ENCODE data around the gene STK17A.

Gene STK17A

DNA sequence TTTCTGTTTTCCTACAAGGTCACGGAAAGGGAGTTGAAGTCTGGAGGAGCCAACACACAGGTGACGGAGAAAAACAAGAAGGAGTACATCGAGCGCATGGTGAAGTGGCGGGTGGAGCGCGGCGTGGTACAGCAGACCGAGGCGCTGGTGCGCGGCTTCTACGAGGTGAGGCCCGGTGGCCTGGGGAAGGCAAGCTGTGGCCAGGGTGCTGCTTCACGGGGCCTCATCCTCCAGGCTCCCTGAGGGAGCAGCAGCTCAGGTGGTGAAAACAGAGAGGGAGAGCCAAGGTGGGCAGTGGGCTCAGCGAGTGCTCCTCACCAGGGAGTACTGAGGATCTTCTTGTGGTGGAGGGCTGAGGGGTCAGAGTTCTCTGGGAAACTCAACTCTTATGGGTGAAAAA is 32.5 kb upstream of the STK17A start:
- Histone ChIP-seq H3K27ac (ENCODE audit: low read depth, low read length) (no peak overlapping the region), H3K9me3 (ENCODE audit: control insufficient read depth, insufficient read depth, low read depth, low read length) (no peaks in the 10 kb centered on the region), H3K36me3 (ENCODE audit: control insufficient read depth, insufficient read depth, low read length) (no peaks in the 10 kb centered on the region), H3K4me1 (ENCODE audit: control insufficient read depth, insufficient read depth, low read length) (peaks cover 2% of the 10 kb centered on the region; the same call in 1 of the 2 replicates), H3K4me3 (ENCODE audit: low read depth, low read length) (no peak overlapping the region), H3K9ac (ENCODE audit: low read length) (no peak overlapping the region), H3K27me3 (ENCODE audit: control insufficient read depth, insufficient read depth, low read length) (no peaks in the 10 kb centered on the region)

GRCh38 chr7:43552122-43552521 is 30.8 kb upstream of the STK17A start:
- Histone ChIP-seq H3K4me3 (ENCODE audit: low read depth, low read length) (no peak overlapping the region), H3K27me3 (ENCODE audit: control insufficient read depth, insufficient read depth, low read length) (no peaks in the 10 kb centered on the region), H3K9ac (ENCODE audit: low read length) (no peak overlapping the region), H3K27ac (ENCODE audit: low read depth, low read length) (no peak overlapping the region), H3K4me1 (ENCODE audit: control insufficient read depth, insufficient read depth, low read length) (peaks cover 10% of the 10 kb centered on the region; the same call in 1 of the 2 replicates), H3K9me3 (ENCODE audit: control insufficient read depth, insufficient read depth, low read depth, low read length) (no peaks in the 10 kb centered on the region), H3K36me3 (ENCODE audit: control insufficient read depth, insufficient read depth, low read length) (no peaks in the 10 kb centered on the region)

DNA sequence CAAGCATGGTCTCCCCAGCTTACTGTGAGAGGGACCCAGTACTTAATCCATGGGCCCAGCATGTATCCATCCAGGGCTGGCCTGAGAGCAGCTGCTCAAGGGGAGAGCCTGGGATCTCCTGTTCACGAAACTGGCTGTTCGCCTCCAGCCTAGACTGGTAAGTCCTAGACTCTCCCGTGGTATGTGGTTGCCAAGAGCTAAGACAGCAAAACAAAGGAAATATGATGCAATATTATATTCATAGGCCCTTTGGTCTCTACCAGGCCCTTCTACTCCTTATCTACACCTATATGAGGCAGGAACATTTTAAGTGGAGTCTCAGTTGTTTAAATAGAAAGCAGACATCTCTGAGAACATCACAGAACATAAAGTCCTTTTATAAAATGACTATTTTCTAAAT is 28.9 kb upstream of the STK17A start:
- Histone ChIP-seq H3K9me3 (ENCODE audit: control insufficient read depth, insufficient read depth, low read depth, low read length) (no peaks in the 10 kb centered on the region), H3K4me3 (ENCODE audit: low read depth, low read length) (no peak overlapping the region), H3K9ac (ENCODE audit: low read length) (no peak overlapping the region), H3K36me3 (ENCODE audit: control insufficient read depth, insufficient read depth, low read length) (no peaks in the 10 kb centered on the region), H3K4me1 (ENCODE audit: control insufficient read depth, insufficient read depth, low read length) (peaks cover 10% of the 10 kb centered on the region; the same call in 1 of the 2 replicates), H3K27me3 (ENCODE audit: control insufficient read depth, insufficient read depth, low read length) (no peaks in the 10 kb centered on the region), H3K27ac (ENCODE audit: low read depth, low read length) (no peak overlapping the region)

GRCh38 chr7:43554423-43554822 is 28.5 kb upstream of the STK17A start:
- Histone ChIP-seq H3K9me3 (ENCODE audit: control insufficient read depth, insufficient read depth, low read depth, low read length) (no peaks in the 10 kb centered on the region), H3K36me3 (ENCODE audit: control insufficient read depth, insufficient read depth, low read length) (no peaks in the 10 kb centered on the region), H3K9ac (ENCODE audit: low read length) (no peak overlapping the region), H3K27ac (ENCODE audit: low read depth, low read length) (no peak overlapping the region), H3K4me3 (ENCODE audit: low read depth, low read length) (no peak overlapping the region), H3K27me3 (ENCODE audit: control insufficient read depth, insufficient read depth, low read length) (no peaks in the 10 kb centered on the region), H3K4me1 (ENCODE audit: control insufficient read depth, insufficient read depth, low read length) (peaks cover 10% of the 10 kb centered on the region; the same call in 1 of the 2 replicates)

DNA sequence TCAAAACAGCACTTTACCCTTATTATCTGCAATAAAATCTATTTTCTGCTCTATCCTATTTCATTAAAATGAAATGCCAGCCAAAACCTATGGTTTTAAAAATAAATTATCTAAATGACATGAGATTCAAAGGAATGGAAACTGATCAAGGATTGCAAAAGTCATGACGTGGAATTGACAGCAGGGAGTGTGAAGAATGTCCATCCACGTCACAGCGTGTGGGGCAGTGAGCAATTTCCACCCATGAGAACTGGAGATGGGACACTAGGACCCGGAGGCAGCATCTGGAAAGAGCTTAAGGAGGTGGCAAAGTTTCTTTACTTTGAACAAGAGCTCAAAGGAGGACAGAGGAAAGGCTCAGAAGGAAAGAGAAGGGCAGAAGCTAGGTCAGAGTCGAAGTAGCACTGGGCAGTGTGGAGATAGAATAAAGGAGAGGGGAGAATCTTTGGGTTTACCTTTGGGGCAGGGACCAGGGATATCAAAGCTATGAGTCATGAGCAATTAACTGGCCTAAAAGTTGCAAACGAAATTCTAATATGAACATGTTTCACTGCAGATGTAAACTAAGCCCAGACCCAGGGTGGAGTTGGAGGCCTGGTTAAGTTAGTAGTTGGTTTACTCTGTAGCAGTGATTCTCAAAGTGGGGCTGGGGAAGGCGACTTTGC is 24.9 kb upstream of the STK17A start:
- Histone ChIP-seq H3K27me3 (ENCODE audit: control insufficient read depth, insufficient read depth, low read length) (no peaks in the 10 kb centered on the region), H3K36me3 (ENCODE audit: control insufficient read depth, insufficient read depth, low read length) (no peaks in the 10 kb centered on the region), H3K4me3 (ENCODE audit: low read depth, low read length) (no peak overlapping the region), H3K27ac (ENCODE audit: low read depth, low read length) (no peak overlapping the region), H3K9me3 (ENCODE audit: control insufficient read depth, insufficient read depth, low read depth, low read length) (no peaks in the 10 kb centered on the region), H3K4me1 (ENCODE audit: control insufficient read depth, insufficient read depth, low read length) (peaks cover 10% of the 10 kb centered on the region; the same call in 1 of the 2 replicates), H3K9ac (ENCODE audit: low read length) (no peak overlapping the region)

DNA sequence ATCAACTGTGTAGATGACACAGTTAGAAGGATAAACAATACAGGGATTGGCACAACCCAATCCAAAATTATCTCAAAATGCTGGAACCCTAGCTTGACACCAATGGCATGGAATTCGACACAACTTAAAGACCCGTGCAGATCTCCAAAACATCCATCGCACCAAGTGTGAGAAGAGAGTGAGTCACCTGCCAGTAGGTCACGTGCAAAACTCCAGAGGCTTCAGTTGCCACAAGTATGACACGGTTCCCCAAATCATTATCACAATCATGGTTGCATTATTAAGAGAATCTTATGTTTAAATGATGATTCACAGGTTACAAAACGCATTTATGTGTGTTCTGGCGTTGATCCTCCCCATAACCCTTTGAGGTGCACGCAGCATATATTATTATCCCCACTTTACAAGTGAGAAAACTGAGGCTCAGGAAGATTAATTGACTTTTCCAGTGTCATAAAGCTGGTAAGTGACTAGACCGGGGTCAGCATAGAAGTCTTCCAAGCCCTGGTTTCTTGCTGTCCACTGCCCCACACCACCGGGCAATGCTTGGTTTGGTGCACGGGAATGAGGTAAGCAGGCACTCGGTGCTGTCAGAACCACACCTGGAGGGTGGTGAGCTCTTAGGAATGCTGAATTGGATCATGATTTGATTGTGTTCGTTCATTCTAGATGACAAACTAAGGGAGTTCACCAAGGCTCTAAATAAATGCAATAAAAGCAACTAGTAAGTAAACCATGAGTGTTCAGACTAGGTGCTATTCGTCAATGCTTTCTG is 23.6 kb upstream of the STK17A start:
- Histone ChIP-seq H3K4me3 (ENCODE audit: low read depth, low read length) (no peak overlapping the region), H3K9me3 (ENCODE audit: control insufficient read depth, insufficient read depth, low read depth, low read length) (no peaks in the 10 kb centered on the region), H3K36me3 (ENCODE audit: control insufficient read depth, insufficient read depth, low read length) (no peaks in the 10 kb centered on the region), H3K27me3 (ENCODE audit: control insufficient read depth, insufficient read depth, low read length) (no peaks in the 10 kb centered on the region), H3K4me1 (ENCODE audit: control insufficient read depth, insufficient read depth, low read length) (peaks cover 10% of the 10 kb centered on the region; the same call in 1 of the 2 replicates), H3K27ac (ENCODE audit: low read depth, low read length) (no peak overlapping the region), H3K9ac (ENCODE audit: low read length) (no peak overlapping the region)

DNA sequence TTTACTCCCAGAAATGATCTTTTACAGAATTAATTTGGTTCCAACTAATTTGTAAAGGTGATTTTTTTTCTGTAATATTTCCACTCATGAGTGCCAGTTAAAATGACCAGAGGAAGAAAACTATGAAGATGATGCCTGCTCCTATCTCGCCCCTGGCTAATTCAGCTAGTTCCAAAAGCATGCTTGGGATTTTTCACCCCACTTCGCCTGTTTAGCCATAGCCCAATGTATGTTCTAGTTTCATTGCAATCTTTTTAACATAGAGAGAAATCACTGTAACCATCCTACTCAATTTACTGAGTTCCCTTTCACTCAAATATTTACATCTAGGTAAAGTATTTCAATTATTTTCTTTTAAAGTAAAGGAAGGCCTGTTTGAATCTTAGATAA is 23.0 kb upstream of the STK17A start:
- no peak overlapping the region for H3K27ac ChIP-seq (ENCODE audit: low read depth, low read length)
- no peak overlapping the region for H3K9ac ChIP-seq (ENCODE audit: low read length)
- H3K4me1 ChIP-seq (ENCODE audit: control insufficient read depth, insufficient read depth, low read length): peaks cover 10% of the 10 kb centered on the region; the same call in 1 of the 2 replicates
- no peaks in the 10 kb centered on the region for H3K36me3 ChIP-seq (ENCODE audit: control insufficient read depth, insufficient read depth, low read length)
- H3K9me3 ChIP-seq (ENCODE audit: control insufficient read depth, insufficient read depth, low read depth, low read length): no peaks in the 10 kb centered on the region
- H3K4me3 ChIP-seq (ENCODE audit: low read depth, low read length): no peak overlapping the region
- no peaks in the 10 kb centered on the region for H3K27me3 ChIP-seq (ENCODE audit: control insufficient read depth, insufficient read depth, low read length)

GRCh38 chr7:43560742-43561330 is 22.1 kb upstream of the STK17A start:
- H3K36me3 ChIP-seq (ENCODE audit: control insufficient read depth, insufficient read depth, low read length): no peaks in the 10 kb centered on the region
- no peak overlapping the region for H3K9ac ChIP-seq (ENCODE audit: low read length)
- no peaks in the 10 kb centered on the region for H3K9me3 ChIP-seq (ENCODE audit: control insufficient read depth, insufficient read depth, low read depth, low read length)
- H3K27ac ChIP-seq (ENCODE audit: low read depth, low read length): no peak overlapping the region
- no peaks in the 10 kb centered on the region for H3K27me3 ChIP-seq (ENCODE audit: control insufficient read depth, insufficient read depth, low read length)
- H3K4me1 ChIP-seq (ENCODE audit: control insufficient read depth, insufficient read depth, low read length): peaks cover 4% of the 10 kb centered on the region; the same call in 1 of the 2 replicates
- H3K4me3 ChIP-seq (ENCODE audit: low read depth, low read length): no peak overlapping the region

- no peaks in the 10 kb centered on the region for H3K36me3 ChIP-seq (ENCODE audit: control insufficient read depth, insufficient read depth, low read length)
- no peak overlapping the region for H3K27ac ChIP-seq (ENCODE audit: low read depth, low read length)
- H3K4me3 ChIP-seq (ENCODE audit: low read depth, low read length): no peak overlapping the region
- no peak overlapping the region for H3K9ac ChIP-seq (ENCODE audit: low read length)
- no peaks in the 10 kb centered on the region for H3K4me1 ChIP-seq (ENCODE audit: control insufficient read depth, insufficient read depth, low read length)
- no peaks in the 10 kb centered on the region for H3K9me3 ChIP-seq (ENCODE audit: control insufficient read depth, insufficient read depth, low read depth, low read length)
- no peaks in the 10 kb centered on the region for H3K27me3 ChIP-seq (ENCODE audit: control insufficient read depth, insufficient read depth, low read length)
Observed at GRCh38 chr7:43562383-43562782, 20.5 kb upstream of the STK17A start.

DNA sequence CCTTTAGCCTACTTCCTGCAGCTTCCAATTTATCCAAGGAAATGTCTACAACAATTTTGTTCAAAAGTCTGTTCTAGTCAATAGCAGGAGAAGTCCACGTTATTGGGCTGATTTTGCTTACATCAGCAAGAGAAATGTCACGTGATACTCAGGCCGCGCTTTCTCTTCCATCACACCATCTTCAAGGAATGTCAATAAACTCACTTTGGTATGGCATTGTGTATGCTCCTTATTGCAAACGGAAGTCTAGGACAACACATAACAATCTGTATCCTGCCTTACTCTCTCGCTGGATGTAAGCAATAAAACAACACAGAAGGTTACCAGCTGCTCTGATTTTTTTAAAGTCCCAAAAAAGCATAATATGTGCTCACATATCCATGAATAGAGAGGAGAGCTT is 17.1 kb upstream of the STK17A start:
- Histone ChIP-seq H3K4me3 (ENCODE audit: low read depth, low read length) (no peak overlapping the region), H3K9ac (ENCODE audit: low read length) (no peak overlapping the region), H3K4me1 (ENCODE audit: control insufficient read depth, insufficient read depth, low read length) (no peaks in the 10 kb centered on the region), H3K27me3 (ENCODE audit: control insufficient read depth, insufficient read depth, low read length) (no peaks in the 10 kb centered on the region), H3K36me3 (ENCODE audit: control insufficient read depth, insufficient read depth, low read length) (no peaks in the 10 kb centered on the region), H3K27ac (ENCODE audit: low read depth, low read length) (no peak overlapping the region), H3K9me3 (ENCODE audit: control insufficient read depth, insufficient read depth, low read depth, low read length) (no peaks in the 10 kb centered on the region)

GRCh38 chr7:43568529-43568928 is 14.4 kb upstream of the STK17A start:
- no peaks in the 10 kb centered on the region for H3K27me3 ChIP-seq (ENCODE audit: control insufficient read depth, insufficient read depth, low read length)
- no peaks in the 10 kb centered on the region for H3K9me3 ChIP-seq (ENCODE audit: control insufficient read depth, insufficient read depth, low read depth, low read length)
- no peaks in the 10 kb centered on the region for H3K4me1 ChIP-seq (ENCODE audit: control insufficient read depth, insufficient read depth, low read length)
- H3K36me3 ChIP-seq (ENCODE audit: control insufficient read depth, insufficient read depth, low read length): no peaks in the 10 kb centered on the region
- H3K4me3 ChIP-seq (ENCODE audit: low read depth, low read length): no peak overlapping the region
- H3K9ac ChIP-seq (ENCODE audit: low read length): no peak overlapping the region
- no peak overlapping the region for H3K27ac ChIP-seq (ENCODE audit: low read depth, low read length)

Measured in HUES6 (cell line).